GM19025 (cell line): ENCODE results near the gene CCNL1.
"Not testable (repeated sequence)": the region's sequence is repeated elsewhere in the genome, so short reads cannot be mapped to it uniquely, and the experiment has no call there.

Experiments used
- ATAC-seq: cut with Tn5 transposase; IDR thresholded peaks from one replicate; pipeline ENCODE4 v1.9.1; 2021; ENCODE audit warnings: mild to moderate bottlenecking, low read depth, moderate library complexity; ENCODE audit not compliant: unreplicated experiment

Gene CCNL1

DNA sequence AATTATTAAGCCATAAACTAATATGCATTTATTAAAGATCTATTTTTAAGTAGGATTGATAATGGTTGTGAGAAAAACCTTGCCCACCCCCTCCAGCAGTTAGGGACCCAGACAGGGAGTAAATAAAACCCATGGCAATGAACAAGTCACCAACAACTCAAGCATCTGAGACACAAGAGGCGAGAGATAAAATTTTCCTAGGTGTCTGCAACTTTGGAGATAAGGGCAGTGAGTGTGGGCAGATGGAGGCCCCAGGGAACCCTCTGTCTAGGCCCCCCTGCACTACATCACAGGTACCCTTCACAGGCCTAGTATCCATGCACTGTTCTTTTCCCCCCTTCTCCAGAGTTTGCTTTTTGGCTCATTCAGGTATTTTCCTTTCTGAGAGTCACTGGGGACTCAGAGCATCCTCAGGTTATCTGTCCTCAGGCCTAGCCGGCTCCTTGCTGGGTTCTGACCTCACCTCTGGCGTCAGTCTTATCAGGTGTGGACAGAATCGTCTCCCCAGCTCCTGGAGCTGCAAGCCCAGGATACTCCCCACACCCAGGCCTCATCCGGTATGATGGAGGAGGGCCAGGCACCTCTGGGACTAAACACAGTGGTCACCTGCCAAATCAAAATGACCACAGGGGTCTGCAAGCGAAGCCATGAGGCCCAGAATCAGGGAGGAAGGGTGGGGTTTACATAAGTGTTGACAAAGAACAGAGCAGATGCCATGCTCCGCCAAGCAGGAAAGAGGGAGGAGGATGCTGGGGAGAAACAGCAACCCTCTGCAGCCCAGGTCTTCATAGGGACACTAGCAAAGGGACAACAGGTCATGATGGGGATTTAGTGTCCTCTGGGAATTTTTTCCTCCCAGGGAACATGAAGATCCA, 50.4 kb downstream of the CCNL1 start:
- no peak for ATAC-seq

- no peak for ATAC-seq
Observed at GRCh38 chr3:157107644-157108133, 52.3 kb downstream of the CCNL1 start.

GRCh38 chr3:157107037-157107436, 52.9 kb downstream of the CCNL1 start:
- ATAC-seq: no peak

DNA sequence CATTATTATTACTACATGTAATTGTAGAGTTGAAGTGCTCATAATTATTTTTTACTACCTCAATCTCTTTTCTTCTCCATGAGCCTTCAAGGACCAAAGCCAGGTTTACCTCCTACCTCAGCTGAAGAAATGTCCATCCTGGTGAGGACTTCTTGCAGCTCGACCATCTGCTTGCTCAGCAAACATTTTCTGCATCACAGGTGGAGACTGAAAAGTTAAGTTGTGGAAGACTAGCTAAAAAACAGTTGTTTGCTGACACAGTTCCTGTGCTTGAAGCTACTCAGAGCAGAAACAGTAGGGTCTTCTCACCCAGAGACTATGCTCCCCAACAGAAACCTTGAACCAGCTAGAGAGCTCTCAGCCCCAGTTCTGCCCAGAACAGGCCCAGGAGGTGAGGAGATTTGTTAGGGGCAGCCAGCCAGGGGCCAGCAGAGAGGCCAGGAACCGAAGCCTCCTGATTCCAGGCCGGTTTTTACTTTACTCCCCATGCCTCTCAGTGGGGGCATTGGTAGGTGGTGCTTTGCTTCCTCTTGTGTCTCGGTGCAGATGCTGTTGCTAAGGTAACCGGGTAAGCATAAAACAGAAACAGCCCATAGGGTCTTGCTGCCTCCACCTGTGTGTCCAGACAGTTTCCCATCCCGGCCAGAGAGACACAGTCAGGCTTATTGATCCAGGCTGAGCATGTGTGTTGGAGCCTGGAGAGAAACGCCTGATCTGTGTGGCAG, 54.9 kb downstream of the CCNL1 start:
- peak; percentile 53 for ATAC-seq

DNA sequence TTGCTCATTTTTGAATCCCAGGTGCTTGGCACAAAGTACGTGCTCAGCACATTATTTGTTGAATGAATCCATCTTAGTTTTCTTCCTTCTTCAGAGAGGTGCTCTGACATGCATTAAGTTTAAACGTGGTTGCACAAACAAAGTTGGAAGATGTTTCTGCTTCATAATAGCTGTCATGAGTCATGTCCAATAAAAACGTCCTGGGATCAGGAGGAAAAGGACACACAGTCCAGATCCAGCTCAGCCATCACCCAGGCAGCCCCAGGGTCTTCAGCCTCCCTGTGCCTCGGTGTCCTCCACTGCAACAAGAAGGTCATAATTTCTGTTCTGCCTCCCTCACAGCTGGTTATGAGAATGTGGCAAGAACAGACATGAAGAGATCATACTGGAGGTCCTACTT, 55.4 kb downstream of the CCNL1 start:
- no peak for ATAC-seq

- ATAC-seq: no peak
Observed at GRCh38 chr3:157103860-157104259, 56.1 kb downstream of the CCNL1 start.

DNA sequence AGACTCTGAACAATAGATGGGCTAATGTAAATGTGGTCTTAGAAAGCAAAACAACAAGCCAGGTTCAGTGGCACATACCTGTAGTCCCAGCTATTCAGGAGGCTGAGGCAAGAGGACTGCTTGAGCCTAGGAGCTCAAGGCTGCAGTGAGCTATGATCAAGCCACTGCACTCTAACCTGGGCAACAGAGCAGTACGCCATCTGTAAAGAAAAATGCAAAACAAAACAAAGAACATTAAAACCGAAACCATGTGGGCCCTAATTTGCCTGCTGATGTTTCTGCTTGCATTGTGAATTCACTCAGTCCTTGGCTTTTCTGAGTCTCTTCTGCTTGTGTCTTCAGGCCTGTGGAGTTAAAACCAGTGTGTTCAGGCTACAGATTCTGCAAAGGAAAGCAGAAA, 56.7 kb downstream of the CCNL1 start:
- ATAC-seq: peak; percentile 85

DNA sequence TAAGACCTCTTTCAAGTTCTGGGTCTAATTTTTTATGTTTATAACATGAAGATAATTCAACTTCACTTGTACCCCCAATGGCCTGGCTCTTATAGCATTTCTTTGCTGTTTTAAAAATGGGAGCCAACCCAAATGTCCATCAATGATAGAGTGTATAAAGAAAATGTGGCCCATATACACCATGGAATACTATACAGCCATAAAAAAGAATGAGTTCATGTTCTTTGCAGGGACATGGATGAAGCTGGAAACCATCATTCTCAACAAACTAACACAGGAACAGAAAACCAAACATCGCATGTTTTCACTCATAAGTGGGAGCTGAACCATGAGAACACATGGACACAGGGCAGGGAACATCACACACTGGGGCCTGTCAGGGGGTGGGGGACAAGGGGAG, 57.4 kb downstream of the CCNL1 start:
- not testable (repeated sequence) for ATAC-seq

DNA sequence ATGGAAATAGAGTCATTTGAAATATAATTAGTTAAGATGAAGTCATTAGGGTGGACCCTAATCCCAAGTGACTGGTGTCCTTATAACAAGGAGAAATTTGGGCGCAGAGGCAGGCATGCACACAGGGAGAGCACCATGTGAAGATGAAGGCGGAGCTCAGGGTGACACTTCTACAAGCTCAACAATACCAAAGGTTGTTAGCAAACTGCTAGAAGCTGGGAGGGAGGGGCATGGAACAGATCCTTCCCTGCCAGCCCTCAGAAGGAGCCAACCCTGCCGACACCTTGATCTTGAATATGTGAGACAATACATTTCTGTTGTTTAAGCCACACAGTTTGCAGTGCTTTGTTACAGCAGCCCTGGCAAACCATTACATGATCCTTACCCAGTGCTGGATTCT, 57.8 kb downstream of the CCNL1 start:
- no peak for ATAC-seq

DNA sequence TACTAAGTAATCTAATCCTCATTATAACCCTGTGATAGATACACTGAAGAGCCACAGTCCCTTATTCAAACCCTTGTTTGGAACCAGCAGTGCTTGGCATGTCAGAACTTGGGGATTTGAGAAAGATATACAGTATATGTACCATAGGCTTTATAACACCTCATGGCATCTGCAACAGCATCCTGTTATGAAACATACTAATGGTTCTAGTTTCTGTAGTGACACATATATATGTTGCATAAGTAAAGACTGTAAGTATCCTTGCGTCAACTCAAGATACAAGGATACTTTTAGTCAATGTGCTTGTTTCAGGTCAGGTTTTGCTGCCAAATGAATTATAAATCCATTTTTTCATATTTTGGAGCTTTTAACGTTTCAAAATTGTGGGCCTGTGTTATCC, 58.5 kb downstream of the CCNL1 start:
- no peak for ATAC-seq

DNA sequence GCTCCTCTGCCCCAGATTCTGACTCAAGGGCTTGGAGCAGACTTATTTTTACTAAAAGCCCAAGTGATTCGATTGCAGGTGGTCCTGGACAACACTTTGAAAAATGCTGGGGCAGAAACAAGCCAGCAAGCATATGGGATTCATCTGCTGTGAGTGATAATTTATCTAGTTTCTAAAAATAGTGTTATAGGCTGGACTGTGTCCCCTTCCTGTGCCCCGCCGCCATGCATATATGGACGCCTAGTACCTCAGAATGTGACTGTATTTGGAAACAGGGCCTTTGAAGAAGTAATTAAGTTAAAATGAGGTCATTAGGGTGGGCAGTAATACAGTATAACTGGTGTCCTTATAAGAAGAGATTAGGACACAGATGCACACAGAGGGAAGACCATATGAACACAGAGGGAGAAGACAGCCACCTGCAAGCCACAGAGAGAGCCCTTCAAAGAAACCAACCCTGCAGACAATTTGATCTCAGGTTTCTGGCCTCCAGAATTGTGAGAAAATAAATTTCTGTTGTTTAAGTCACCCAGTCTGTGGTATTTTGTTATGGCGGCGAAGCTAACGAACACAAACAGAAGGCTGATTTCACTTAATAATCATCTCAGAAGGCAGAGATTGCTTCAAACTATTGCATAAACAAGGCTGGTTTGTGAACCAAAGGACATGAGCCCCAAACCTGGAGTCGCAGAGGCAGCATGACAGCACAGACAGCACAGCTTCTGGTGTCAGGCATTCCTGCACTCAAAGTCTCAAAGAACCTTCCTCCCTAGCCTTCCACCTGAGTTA, 59.1 kb downstream of the CCNL1 start:
- no peak for ATAC-seq

- ATAC-seq: no peak
Observed at GRCh38 chr3:157100096-157100477, 59.9 kb downstream of the CCNL1 start.

- ATAC-seq: no peak
Observed at GRCh38 chr3:157099326-157100095, 60.4 kb downstream of the CCNL1 start.

GRCh38 chr3:157098823-157099185, 61.1 kb downstream of the CCNL1 start:
- no peak for ATAC-seq

DNA sequence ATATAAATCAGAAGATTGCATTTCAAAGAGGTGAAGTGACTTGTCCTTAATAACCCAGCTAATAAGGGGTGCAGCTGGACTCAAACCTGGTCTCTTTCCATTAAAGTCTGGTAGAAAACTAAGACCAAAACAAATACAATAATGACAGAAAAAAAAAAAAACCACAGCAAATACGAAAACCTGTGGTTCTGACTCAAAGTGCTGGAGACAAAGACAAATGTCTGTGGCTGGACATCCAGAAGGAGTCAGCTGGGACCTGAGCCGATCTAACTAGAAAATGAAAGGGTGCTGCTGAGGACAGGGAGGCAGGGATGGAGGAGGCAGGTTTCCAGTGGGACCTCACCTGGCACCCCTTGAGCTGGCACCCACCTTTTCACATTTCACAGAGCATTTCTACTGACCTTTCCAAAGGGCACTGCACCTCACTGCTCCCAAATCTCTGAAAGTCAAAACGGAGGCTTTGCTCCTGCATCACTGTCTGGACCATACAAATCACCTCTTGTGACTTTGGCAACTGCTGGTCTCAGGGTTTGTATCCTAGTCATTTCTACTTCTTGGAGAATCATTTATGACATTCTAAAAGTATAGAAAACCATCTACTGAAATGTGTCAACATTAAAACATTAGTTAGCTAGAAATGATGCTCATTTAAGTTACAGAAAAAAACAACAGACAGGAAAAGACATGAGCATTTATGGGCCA, 61.7 kb downstream of the CCNL1 start:
- ATAC-seq: no peak
